C4-2B (cell line): Measurements from ENCODE around the gene LRRC75A.

Experiments
- H3K27ac ChIP-seq: fragments of 450-650 bp; 2 replicates; pipeline ENCODE4 v1.5.1; 2017
- ZFX ChIP-seq: fragments of 450-650 bp; IDR thresholded peaks from 2 replicates; pipeline ENCODE4 v1.6.1; 2017
- TF ChIP-seq, protein P1 (sequence below): fragments of 450-650 bp; conservative IDR thresholded peaks from 2 replicates; pipeline ENCODE4 v1.5.1; 2017; ENCODE audit warnings: mild to moderate bottlenecking

The LRRC75A gene

DNA sequence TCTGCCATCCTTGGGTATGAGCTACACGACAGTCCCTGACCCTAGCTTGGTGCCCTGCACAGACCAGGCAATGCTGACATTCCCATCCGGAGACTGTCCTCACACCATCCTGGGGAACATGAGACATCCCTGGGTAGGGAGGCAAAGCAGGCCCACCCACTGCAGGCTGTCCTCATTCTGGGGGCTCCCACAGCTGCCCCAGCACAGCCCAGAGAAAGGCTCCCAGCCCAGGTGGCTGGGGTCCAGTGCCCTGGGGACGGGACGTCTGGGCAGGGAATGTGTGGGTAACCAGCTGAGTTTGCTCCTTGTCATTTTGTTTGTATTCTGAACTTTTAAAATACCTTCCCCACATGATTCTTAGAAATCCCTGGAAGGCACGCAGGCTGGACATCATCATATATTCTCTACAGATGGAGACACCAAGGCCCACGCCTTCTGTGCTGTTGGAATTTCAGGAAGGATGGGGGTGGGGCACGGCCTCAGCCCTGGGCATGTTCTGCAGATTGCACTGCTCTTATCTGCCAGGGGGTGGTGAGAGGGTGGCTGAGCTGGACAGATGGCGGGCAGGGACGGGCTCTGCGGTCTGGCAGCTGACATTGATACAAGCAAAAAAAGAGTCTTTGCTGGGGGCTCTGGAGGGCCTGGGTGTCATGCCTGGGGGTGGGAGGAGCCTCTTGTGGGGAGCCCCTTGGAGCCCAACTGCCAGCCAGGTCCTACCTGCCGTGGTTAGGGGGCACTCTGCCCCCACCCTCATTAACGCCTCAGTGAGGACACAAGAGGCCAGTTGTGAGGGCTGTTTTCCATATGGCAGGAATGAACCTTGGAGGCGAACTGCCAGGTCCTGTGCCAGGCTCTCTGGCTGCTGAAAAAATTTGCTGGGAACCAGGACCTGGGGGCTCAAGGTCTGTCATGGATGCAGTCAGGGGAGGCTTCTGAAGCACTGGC, 28.4 kb downstream of the LRRC75A start:
- H3K27ac ChIP-seq, result no peak overlapping the region; the same call in 1 of the 2 replicates
- no peak for TF ChIP-seq ZFX
- TF ChIP-seq, protein P1, sequence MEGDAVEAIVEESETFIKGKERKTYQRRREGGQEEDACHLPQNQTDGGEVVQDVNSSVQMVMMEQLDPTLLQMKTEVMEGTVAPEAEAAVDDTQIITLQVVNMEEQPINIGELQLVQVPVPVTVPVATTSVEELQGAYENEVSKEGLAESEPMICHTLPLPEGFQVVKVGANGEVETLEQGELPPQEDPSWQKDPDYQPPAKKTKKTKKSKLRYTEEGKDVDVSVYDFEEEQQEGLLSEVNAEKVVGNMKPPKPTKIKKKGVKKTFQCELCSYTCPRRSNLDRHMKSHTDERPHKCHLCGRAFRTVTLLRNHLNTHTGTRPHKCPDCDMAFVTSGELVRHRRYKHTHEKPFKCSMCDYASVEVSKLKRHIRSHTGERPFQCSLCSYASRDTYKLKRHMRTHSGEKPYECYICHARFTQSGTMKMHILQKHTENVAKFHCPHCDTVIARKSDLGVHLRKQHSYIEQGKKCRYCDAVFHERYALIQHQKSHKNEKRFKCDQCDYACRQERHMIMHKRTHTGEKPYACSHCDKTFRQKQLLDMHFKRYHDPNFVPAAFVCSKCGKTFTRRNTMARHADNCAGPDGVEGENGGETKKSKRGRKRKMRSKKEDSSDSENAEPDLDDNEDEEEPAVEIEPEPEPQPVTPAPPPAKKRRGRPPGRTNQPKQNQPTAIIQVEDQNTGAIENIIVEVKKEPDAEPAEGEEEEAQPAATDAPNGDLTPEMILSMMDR, result no peak

- TF ChIP-seq, protein P1, result no peak
- no peak for TF ChIP-seq ZFX
- no peak overlapping the region for H3K27ac ChIP-seq
Measured at GRCh38 chr17:16462070-16462864, 29.7 kb downstream of the LRRC75A start.

DNA sequence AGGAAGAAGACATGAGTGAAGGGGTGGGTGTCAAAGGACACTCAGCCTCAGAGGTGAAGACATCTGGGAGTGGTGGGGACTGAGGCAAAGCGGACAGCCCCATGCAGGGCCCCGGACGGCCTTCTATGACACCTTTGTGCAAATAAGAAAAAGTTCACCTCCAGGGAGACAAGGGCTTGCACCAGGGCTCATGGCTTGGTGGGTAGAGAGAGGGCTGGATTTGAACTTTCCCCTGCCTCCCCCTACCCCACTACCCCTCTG, 30.5 kb downstream of the LRRC75A start:
- TF ChIP-seq, protein P1, result no peak
- TF ChIP-seq ZFX, result no peak
- H3K27ac ChIP-seq, result no peak overlapping the region

DNA sequence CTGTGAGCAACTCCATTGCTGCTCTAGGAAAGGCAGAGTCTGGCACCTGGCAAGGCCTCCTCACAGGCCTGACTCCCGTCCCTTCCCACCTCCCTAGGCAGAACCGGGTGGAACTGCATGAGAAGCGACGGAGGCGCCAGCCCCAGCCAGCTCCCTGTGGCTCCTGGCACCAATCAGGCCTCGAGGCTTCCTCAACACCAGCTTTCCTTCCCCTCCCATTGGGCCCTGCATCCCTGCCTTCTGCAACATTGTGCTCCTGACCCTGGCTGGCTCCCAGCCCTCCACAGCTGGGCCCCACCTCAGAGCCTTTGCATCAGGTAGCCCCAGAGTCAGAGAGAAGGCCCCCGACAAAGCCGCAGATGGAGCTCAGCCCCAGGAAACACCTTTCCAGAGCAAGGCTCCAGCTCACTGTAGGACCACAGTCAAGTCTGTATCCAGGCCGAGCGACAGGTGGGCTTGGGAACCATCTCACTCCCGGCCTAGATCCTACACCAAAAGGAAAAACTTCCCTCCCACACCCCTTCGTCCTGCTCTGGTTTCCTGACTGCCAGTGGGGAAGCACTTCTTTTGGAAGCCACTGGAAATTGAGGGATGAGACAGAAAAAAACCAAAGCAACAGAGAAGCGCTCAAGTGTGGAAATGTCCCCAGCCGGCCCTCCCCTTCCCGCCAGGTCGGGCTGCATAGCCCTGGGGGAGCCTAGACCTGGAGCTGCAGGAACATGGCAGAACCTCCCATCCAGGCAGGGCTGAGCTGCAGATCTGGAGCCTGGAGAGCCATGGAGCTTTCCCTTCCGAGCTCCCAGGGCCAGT, 31.0 kb downstream of the LRRC75A start:
- TF ChIP-seq, protein P1, result no peak
- no peak for TF ChIP-seq ZFX

GRCh38 chr17:16459855-16460550, 32.0 kb downstream of the LRRC75A start:
- no peak overlapping the region for H3K27ac ChIP-seq
- TF ChIP-seq ZFX, result no peak

More for the DNA sequence above, 31.0 kb downstream of the LRRC75A start:
- H3K27ac ChIP-seq, result no peak overlapping the region

- H3K27ac ChIP-seq, result no peak overlapping the region
Measured at GRCh38 chr17:16459271-16459670, 32.7 kb downstream of the LRRC75A start.

More at GRCh38 chr17:16459271-16459670, 32.7 kb downstream of the LRRC75A start:
- TF ChIP-seq ZFX, result no peak
- TF ChIP-seq, protein P1, result no peak
